HepG2 (cell line): ENCODE results near the gene RAB40C. TPM values are rescaled to one million over a fixed set of nuclear protein-coding genes. Genes with fewer than 3 reads are reported as not detected.

Experiments used
- DNMT1 ChIP-seq: sonication (generic); formaldehyde crosslinking; IDR thresholded peaks from 2 replicates; pipeline ENCODE4 v1.5.1; 2020; ENCODE audit warnings: mild to moderate bottlenecking, missing genetic modification reagents
- EHMT2 ChIP-seq: fragments of 200-600 bp; sonication (generic); IDR thresholded peaks from 2 replicates; pipeline ENCODE4 v1.7.0; 2017; ENCODE audit warnings: antibody characterized with exemption, low read depth, low read length, borderline replicate concordance
- JDP2 ChIP-seq: sonication (generic); formaldehyde crosslinking; IDR thresholded peaks from 2 replicates; pipeline ENCODE4 v1.8.1; 2022; ENCODE audit warnings: missing genetic modification reagents, borderline replicate concordance
- JUN ChIP-seq: sonication (generic); formaldehyde crosslinking; IDR thresholded peaks from 2 replicates; pipeline ENCODE4 v1.4.0; 2020; ENCODE audit warnings: mild to moderate bottlenecking, missing genetic modification reagents
- KDM3A ChIP-seq: IDR thresholded peaks from 2 replicates; pipeline ENCODE4 v1.6.1; 2018; ENCODE audit warnings: low read depth, missing compliant biosample characterization
- NFYB ChIP-seq: sonication (generic); formaldehyde crosslinking; IDR thresholded peaks from 2 replicates; pipeline ENCODE4 v1.4.0; 2020; ENCODE audit warnings: missing genetic modification reagents
- POLR2A ChIP-seq, 2 experiments: IDR thresholded peaks; 2 replicates each; pipeline ENCODE4 v1.6.1; 2011; ENCODE audit warnings: low read depth in 2 of 2, low read length in 2 of 2, mild to moderate bottlenecking in 1 of 2, moderate library complexity in 1 of 2; ENCODE audit not compliant: insufficient read depth in 1 of 2
- SP2 ChIP-seq: sonication (generic); formaldehyde crosslinking; IDR thresholded peaks from 2 replicates; pipeline ENCODE4 v1.5.1; 2020; ENCODE audit warnings: mild to moderate bottlenecking, missing genetic modification reagents
- TBL1XR1 ChIP-seq: fragments of 150-350 bp; IDR thresholded peaks from 2 replicates; pipeline ENCODE4 v1.6.1; 2014; ENCODE audit warnings: borderline replicate concordance, low read length; ENCODE audit not compliant: partially characterized antibody
- TGIF2 ChIP-seq: IDR thresholded peaks from 2 replicates; pipeline ENCODE4 v1.6.1; 2016; ENCODE audit warnings: control low read depth, missing compliant biosample characterization
- ZC3H4 ChIP-seq: sonication (generic); formaldehyde crosslinking; IDR thresholded peaks from 2 replicates; pipeline ENCODE4 v1.4.0; 2020; ENCODE audit warnings: missing genetic modification reagents, borderline replicate concordance
- ZNF235 ChIP-seq: sonication (generic); formaldehyde crosslinking; IDR thresholded peaks from 2 replicates; pipeline ENCODE4 v1.8.1; 2023; ENCODE audit warnings: mild to moderate bottlenecking, missing genetic modification reagents, borderline replicate concordance
- ZNF761 ChIP-seq: sonication (generic); formaldehyde crosslinking; conservative IDR thresholded peaks from 2 replicates; pipeline ENCODE4 v1.4.0; 2020; ENCODE audit warnings: mild to moderate bottlenecking, missing genetic modification reagents
- ZNF879 ChIP-seq: sonication (generic); formaldehyde crosslinking; IDR thresholded peaks from 2 replicates; pipeline ENCODE4 v1.8.1; 2023; ENCODE audit warnings: missing genetic modification reagents
- ZNF891 ChIP-seq: sonication (generic); formaldehyde crosslinking; IDR thresholded peaks from 2 replicates; pipeline ENCODE4 v1.5.0; 2020; ENCODE audit warnings: mild to moderate bottlenecking, missing genetic modification reagents
- polyA plus RNA-seq, 8 experiments: library from polyadenylated mRNA; depleted of rRNA in 3 of 8; stranded (reverse) in 7 of 8; unstranded in 1 of 8; fragments of >200 nt; fragmentation: Illumina TruSeq in 4 of 8; extraction: Trizol in 4 of 8; gene quantifications; 2 replicates each; pipeline versions ENCODE4 v1.2.1 to v1.2.3, GENCODE V29; 2011 to 2016; ENCODE audit warnings: low read depth in 4 of 8, missing spikeins in 1 of 8, mixed read lengths in 1 of 8; ENCODE audit not compliant: insufficient read depth in 1 of 8
- total RNA-seq, 5 experiments: library from RNA; depleted of rRNA; stranded (reverse); fragments of >200 nt; fragmentation: Illumina TruSeq; extraction: Trizol; gene quantifications; 2 replicates each; pipeline ENCODE4 v1.2.3, GENCODE V29; 2016; ENCODE audit warnings: low read depth in 1 of 5
- TF ChIP-seq, protein P1 (sequence below): sonication (generic); formaldehyde crosslinking; IDR thresholded peaks from 2 replicates; pipeline ENCODE4 v1.4.0; 2020; ENCODE audit warnings: mild to moderate bottlenecking, missing genetic modification reagents
- TF ChIP-seq, protein P2 (sequence below): sonication (generic); formaldehyde crosslinking; IDR thresholded peaks from 2 replicates; pipeline ENCODE4 v1.8.0; 2022; ENCODE audit warnings: missing genetic modification reagents, mild to moderate bottlenecking, inconsistent platforms, borderline replicate concordance
- TF ChIP-seq, protein P3 (sequence below): sonication (generic); formaldehyde crosslinking; IDR thresholded peaks from 2 replicates; pipeline ENCODE4 v1.9.0; 2021; ENCODE audit warnings: mild to moderate bottlenecking, missing genetic modification reagents

RAB40C gene
- total and polyA plus RNA-seq, 2 of the 13 experiments (the other 11 are each of a cell fraction or from before 2014, with no cell fraction given): 7.7 to 11.5 TPM

DNA sequence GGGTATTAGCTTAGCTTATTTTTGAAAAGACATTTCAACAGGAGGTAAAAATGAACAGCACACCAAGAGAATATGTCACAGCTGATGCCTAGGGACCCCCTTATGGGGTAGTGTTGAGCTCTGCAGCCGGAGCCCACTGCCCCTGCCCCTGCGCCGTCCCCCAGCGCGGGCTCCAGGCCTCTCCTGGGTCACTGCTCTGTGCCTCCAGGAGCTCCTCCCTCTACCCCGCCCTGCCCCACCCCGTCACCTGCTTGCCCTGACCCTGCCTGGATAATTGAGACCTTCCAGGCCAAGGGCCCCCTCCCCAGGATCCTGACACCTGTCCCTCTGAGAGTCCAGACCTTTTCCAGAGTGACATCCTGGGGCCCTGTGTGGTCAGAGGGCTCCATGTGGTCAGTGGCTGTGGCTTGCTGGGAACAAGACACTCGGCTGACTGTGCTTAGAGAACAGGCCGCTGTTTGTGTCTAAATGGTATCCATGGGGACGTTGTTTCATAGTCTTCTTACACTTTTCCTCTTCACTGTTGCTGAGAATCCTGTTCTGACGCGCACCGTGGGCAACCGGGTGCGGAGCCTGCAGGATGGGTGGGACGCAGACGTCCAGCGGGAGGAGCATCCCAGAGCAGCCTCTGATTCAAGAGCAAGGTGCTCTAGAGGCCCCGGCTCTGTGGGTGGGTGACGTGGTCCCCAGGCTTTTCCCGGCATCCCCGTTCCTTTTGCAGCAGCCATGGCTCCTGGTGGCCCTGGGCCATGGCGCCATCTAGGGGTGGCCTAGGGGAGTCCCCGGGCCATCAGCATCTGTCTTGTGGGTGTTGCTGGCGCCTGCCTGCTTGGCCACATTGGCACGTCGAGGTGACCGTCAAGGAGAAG is 20.9 kb downstream of the RAB40C start (continued):
- TF ChIP-seq ZNF879 (no peak), ZNF761 (no peak), EHMT2 (no peak), KDM3A (CRISPR knock-in tag) (peak; percentile 59; the same call in 1 of the 2 replicates), ZNF891 (CRISPR knock-in tag) (no peak), TBL1XR1 (no peak), ZC3H4 (CRISPR knock-in tag) (no peak), DNMT1 (CRISPR knock-in tag) (no peak), ZNF235 (CRISPR knock-in tag) (no peak), TGIF2 (CRISPR knock-in tag) (no peak), POLR2A (IDR thresholded peaks at IDR 0.05; ENCODE audit: insufficient read depth in 1 of 2, low read depth in 2 of 2, low read length in 2 of 2) (no peak), JUN (CRISPR knock-in tag) (no peak), NFYB (CRISPR knock-in tag) (no peak), SP2 (CRISPR knock-in tag) (no peak), JDP2 (CRISPR knock-in tag) (no peak)
- TF ChIP-seq, protein P1, sequence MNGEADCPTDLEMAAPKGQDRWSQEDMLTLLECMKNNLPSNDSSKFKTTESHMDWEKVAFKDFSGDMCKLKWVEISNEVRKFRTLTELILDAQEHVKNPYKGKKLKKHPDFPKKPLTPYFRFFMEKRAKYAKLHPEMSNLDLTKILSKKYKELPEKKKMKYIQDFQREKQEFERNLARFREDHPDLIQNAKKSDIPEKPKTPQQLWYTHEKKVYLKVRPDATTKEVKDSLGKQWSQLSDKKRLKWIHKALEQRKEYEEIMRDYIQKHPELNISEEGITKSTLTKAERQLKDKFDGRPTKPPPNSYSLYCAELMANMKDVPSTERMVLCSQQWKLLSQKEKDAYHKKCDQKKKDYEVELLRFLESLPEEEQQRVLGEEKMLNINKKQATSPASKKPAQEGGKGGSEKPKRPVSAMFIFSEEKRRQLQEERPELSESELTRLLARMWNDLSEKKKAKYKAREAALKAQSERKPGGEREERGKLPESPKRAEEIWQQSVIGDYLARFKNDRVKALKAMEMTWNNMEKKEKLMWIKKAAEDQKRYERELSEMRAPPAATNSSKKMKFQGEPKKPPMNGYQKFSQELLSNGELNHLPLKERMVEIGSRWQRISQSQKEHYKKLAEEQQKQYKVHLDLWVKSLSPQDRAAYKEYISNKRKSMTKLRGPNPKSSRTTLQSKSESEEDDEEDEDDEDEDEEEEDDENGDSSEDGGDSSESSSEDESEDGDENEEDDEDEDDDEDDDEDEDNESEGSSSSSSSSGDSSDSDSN (CRISPR knock-in tag): no peak; the same call in 1 of the 2 replicates
- TF ChIP-seq, protein P2, sequence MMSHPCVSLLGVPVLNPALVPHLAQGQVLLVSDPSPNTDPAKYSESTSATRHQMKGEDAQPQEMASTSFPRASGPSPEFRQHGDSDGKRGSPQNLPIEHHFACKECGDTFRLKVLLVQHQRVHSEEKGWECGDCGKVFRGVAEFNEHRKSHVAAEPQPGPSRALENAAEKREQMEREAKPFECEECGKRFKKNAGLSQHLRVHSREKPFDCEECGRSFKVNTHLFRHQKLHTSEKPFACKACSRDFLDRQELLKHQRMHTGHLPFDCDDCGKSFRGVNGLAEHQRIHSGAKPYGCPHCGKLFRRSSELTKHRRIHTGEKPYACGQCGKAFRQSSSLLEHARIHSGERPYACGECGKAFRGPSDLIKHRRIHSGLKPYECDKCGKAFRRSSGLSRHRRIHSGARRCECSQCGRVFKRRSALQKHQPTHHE (CRISPR knock-in tag): no peak
- TF ChIP-seq, protein P3, sequence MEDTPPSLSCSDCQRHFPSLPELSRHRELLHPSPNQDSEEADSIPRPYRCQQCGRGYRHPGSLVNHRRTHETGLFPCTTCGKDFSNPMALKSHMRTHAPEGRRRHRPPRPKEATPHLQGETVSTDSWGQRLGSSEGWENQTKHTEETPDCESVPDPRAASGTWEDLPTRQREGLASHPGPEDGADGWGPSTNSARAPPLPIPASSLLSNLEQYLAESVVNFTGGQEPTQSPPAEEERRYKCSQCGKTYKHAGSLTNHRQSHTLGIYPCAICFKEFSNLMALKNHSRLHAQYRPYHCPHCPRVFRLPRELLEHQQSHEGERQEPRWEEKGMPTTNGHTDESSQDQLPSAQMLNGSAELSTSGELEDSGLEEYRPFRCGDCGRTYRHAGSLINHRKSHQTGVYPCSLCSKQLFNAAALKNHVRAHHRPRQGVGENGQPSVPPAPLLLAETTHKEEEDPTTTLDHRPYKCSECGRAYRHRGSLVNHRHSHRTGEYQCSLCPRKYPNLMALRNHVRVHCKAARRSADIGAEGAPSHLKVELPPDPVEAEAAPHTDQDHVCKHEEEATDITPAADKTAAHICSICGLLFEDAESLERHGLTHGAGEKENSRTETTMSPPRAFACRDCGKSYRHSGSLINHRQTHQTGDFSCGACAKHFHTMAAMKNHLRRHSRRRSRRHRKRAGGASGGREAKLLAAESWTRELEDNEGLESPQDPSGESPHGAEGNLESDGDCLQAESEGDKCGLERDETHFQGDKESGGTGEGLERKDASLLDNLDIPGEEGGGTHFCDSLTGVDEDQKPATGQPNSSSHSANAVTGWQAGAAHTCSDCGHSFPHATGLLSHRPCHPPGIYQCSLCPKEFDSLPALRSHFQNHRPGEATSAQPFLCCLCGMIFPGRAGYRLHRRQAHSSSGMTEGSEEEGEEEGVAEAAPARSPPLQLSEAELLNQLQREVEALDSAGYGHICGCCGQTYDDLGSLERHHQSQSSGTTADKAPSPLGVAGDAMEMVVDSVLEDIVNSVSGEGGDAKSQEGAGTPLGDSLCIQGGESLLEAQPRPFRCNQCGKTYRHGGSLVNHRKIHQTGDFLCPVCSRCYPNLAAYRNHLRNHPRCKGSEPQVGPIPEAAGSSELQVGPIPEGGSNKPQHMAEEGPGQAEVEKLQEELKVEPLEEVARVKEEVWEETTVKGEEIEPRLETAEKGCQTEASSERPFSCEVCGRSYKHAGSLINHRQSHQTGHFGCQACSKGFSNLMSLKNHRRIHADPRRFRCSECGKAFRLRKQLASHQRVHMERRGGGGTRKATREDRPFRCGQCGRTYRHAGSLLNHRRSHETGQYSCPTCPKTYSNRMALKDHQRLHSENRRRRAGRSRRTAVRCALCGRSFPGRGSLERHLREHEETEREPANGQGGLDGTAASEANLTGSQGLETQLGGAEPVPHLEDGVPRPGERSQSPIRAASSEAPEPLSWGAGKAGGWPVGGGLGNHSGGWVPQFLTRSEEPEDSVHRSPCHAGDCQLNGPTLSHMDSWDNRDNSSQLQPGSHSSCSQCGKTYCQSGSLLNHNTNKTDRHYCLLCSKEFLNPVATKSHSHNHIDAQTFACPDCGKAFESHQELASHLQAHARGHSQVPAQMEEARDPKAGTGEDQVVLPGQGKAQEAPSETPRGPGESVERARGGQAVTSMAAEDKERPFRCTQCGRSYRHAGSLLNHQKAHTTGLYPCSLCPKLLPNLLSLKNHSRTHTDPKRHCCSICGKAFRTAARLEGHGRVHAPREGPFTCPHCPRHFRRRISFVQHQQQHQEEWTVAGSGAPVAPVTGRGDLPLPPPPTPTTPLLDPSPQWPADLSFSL (CRISPR knock-in tag): no peak
